Progenitor cell of endocrine pancreas (in vitro differentiated cells): ENCODE data around the gene ZSWIM6. TPM values are rescaled to one million over a fixed set of nuclear protein-coding genes. Genes with fewer than 3 reads are reported as not detected.

Experiments
- DNase-seq: peaks from one replicate; pipeline ENCODE4 v3.0.0; 2021; ENCODE audit warnings: low spot score; ENCODE audit not compliant: unreplicated experiment
- H3K27ac Mint-ChIP-seq: 2 replicates; pipeline ENCODE4 v1.8.0; 2021; ENCODE audit warnings: mild to moderate bottlenecking, moderate library complexity, mixed read lengths
- H3K27me3 Mint-ChIP-seq: 2 replicates; pipeline ENCODE4 v1.8.0; 2021; ENCODE audit warnings: mixed read lengths
- H3K36me3 Mint-ChIP-seq: 2 replicates; pipeline ENCODE4 v1.8.0; 2022; ENCODE audit warnings: mixed read lengths; ENCODE audit not compliant: insufficient read depth
- H3K4me1 Mint-ChIP-seq: 2 replicates; pipeline ENCODE4 v1.8.0; 2021; ENCODE audit warnings: low read depth, mixed read lengths
- H3K4me3 Mint-ChIP-seq: 2 replicates; pipeline ENCODE4 v1.8.0; 2021; ENCODE audit warnings: low read depth, mild to moderate bottlenecking, moderate library complexity, mixed read lengths
- H3K9me3 Mint-ChIP-seq: 2 replicates; pipeline ENCODE4 v1.8.0; 2021; ENCODE audit warnings: low read depth, mixed read lengths
- CTCF ChIP-seq: fragments of 200-600 bp; sonication (generic); IDR thresholded peaks from one replicate; pipeline ENCODE4 v1.5.0; 2021; ENCODE audit warnings: antibody characterized with exemption, mild to moderate bottlenecking; ENCODE audit not compliant: unreplicated experiment
- total RNA-seq: library from RNA; stranded (reverse); gene quantifications from 2 replicates; pipeline ENCODE4 v1.2.1, GENCODE V29; 2021

Gene ZSWIM6
- total RNA-seq, 1 donor from 2014 or later, result 35.2 TPM

DNA sequence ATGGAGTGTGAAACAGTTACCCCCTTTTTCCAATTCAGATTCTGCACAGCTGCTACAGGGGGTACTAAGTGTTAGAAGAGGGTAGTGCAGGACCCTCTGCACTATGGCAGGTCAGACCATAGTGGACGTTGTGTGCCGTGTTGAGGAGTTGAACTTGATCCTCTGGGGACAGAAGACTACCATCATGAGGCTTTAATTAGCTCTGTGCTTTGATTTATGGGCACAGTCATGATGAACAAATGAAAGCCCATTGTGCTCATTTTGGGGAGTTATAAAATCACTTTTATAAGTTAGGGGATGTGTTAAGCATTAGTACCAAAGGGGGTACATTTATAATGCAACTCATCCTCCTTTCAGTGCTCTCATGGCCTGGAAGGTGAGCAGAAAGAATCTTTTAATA, 62.7 kb downstream of the ZSWIM6 start:
- no peak for DNase-seq
- Mint-ChIP-seq H3K9me3 (peaks cover 3% of the 10 kb centered on the region), H3K4me3 (no peak overlapping the region), H3K27me3 (no peaks in the 10 kb centered on the region), H3K4me1 (peaks cover 19% of the 10 kb centered on the region), H3K36me3 (peaks cover 9% of the 10 kb centered on the region), H3K27ac (no peak overlapping the region)
- TF ChIP-seq CTCF, result no peak

DNA sequence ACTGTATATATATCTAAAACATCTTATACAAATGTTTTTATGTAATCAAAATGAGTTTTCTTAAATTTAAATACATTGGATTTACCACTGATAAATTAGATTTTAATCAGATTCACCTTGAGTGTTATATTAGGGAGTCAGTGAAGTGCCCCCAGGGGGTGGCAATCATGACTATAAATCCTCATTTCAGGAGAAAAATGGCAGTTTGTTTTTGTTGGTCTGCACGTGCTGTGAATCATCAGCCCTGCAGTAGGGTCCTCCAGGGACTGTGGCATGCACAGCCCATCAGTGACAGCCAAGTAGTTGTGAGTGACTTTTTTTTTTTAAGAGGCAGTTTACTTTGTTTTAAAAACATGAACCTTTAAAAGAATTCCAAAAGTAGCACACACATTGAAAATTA, 65.2 kb downstream of the ZSWIM6 start:
- Mint-ChIP-seq H3K27me3 (no peaks in the 10 kb centered on the region), H3K4me1 (peaks cover 36% of the 10 kb centered on the region), H3K36me3 (peaks cover 2% of the 10 kb centered on the region), H3K27ac (no peak overlapping the region), H3K4me3 (no peak overlapping the region), H3K9me3 (peaks cover 3% of the 10 kb centered on the region)
- TF ChIP-seq CTCF, result no peak
- DNase-seq, result no peak

DNA sequence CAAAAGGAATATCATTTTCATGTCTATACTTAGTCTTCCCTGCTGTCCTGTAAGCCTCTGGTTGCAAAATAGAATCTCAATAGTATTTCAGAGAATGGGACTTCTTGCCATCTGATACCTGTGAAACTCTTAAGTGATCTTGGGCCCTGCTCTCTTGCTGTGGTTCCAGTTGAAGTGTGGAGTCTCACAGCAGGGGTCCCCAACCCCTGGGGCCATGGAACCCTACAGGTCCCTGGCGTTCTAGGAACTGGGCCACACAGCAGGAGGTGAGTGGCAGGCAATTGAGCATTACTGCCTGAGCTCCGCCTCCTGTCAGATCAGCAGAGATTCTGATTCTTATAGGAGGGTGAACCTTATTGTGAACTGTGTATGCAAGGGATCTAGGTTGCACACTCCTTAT, 65.9 kb downstream of the ZSWIM6 start:
- H3K4me3 Mint-ChIP-seq, result no peak overlapping the region
- DNase-seq, result no peak
- peaks cover 37% of the 10 kb centered on the region for H3K4me1 Mint-ChIP-seq
- H3K27ac Mint-ChIP-seq, result no peak overlapping the region
- H3K9me3 Mint-ChIP-seq, result peaks cover 3% of the 10 kb centered on the region
- H3K27me3 Mint-ChIP-seq, result no peaks in the 10 kb centered on the region
- no peak for TF ChIP-seq CTCF
- peaks cover 2% of the 10 kb centered on the region for H3K36me3 Mint-ChIP-seq

GRCh38 chr5:61398440-61398839, 66.4 kb downstream of the ZSWIM6 start:
- peaks cover 3% of the 10 kb centered on the region for H3K9me3 Mint-ChIP-seq
- H3K4me3 Mint-ChIP-seq, result no peak overlapping the region
- H3K4me1 Mint-ChIP-seq, result peaks cover 37% of the 10 kb centered on the region
- H3K27ac Mint-ChIP-seq, result no peak overlapping the region
- peaks cover 2% of the 10 kb centered on the region for H3K36me3 Mint-ChIP-seq
- H3K27me3 Mint-ChIP-seq, result no peaks in the 10 kb centered on the region
- DNase-seq, result no peak
- no peak for TF ChIP-seq CTCF

- Mint-ChIP-seq H3K9me3 (peaks cover 3% of the 10 kb centered on the region), H3K27me3 (no peaks in the 10 kb centered on the region), H3K36me3 (peaks cover 3% of the 10 kb centered on the region), H3K4me3 (no peak overlapping the region), H3K27ac (peak overlapping the region; percentile 50), H3K4me1 (peaks cover 32% of the 10 kb centered on the region)
- TF ChIP-seq CTCF, result no peak
- no peak for DNase-seq
Observed at GRCh38 chr5:61399679-61400078, 67.6 kb downstream of the ZSWIM6 start.
